GM21825 (cell line): Measurements from ENCODE around the gene HS3ST4.

Experiments
- ATAC-seq: cut with Tn5 transposase; IDR thresholded peaks from one replicate; pipeline ENCODE4 v1.9.1; 2021; ENCODE audit warnings: mild to moderate bottlenecking, moderate library complexity; ENCODE audit not compliant: unreplicated experiment

The HS3ST4 gene

DNA sequence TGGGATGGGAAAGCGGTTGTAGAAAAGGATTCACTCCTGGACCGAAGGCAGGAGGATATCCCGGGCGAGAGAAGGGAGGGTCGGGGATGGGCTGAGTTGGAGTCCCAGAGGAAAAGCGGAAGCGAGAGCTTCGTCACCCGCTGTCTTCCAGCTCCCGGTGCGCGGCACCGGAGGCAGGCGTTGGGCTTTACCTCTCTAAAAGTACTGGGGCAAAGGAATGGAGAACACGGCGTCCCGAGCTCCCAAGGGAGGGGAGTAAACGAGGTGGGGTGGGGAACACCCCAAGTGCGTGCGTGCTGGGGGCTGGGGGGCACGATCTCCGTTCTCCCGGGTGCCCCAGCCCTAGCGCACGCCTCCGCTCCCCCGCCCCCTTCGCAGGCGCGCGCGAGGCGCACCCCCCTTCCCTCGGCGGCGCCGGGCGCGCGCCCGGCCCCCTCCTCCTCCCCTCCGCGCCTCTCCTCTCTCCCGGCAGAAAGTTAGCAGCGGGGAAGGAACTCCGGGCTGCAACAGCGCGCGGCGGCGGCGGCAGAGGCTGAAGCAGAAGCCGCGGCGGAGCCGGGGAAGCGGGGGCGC, at the start of gene HS3ST4:
HS3ST4 (plus strand) TSS at position 441 of the 573 bp plus-strand sequence.
- ATAC-seq = no peak

DNA sequence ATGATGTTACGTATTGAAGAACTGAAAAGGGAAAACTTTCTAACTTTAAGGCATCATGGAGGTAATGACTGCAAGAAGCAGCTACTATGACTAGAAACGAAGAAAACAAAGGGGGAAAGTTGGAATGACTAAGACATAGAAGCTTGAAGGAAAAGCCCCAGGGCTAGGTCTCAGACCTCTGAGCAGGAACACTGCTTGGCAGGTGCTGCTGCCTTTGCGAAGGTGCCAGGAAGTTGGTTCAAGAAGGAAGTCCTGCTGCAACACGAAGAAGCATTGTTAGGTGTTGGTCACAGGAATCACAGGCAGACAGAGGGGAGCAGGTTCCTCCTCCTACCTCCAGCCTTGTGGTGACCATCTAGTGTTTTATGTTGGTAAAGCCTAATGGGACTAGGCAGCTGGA, 48.1 kb upstream of the HS3ST4 start:
- no peak for ATAC-seq

- no peak for ATAC-seq
Measured at GRCh38 chr16:25656639-25657038, 35.1 kb upstream of the HS3ST4 start.

- ATAC-seq = no peak
Measured at GRCh38 chr16:25676820-25677219, 14.9 kb upstream of the HS3ST4 start.

DNA sequence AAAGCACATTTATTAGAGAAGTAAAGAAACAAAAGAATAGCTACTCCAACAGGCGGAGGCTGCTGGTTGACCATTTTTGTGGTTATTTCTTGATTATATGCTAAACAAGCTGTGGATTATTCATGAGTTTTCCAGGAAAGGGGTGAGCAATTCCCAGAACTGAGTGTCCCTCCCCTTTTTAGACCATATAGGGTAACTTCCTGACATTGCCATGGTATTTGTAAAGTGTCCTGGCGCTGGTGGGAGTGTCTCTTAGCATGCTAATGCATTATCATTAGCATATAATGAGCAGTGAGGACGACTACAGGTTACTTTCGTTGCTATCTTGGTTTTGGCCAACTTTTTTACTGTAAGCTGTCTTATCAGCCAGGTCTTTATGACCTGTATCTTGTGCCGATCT, 12.2 kb upstream of the HS3ST4 start:
- no peak for ATAC-seq

GRCh38 chr16:25689137-25689836, 2.5 kb upstream of the HS3ST4 start:
- ATAC-seq = no peak

- no peak for ATAC-seq
Measured at GRCh38 chr16:25690552-25691143, 1.1 kb upstream of the HS3ST4 start.

DNA sequence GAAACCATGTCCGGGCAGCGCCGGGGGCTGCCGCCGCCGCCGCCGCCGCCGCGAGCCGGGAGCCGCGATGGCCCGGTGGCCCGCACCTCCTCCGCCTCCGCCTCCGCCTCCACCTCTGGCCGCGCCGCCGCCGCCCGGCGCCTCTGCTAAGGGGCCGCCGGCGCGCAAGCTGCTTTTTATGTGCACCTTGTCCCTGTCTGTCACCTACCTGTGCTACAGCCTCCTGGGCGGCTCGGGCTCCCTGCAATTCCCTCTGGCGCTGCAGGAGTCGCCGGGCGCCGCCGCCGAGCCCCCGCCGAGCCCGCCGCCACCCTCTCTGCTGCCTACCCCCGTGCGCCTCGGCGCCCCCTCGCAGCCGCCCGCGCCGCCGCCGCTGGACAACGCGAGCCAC, 587 bp downstream of the HS3ST4 start:
- no peak for ATAC-seq

DNA sequence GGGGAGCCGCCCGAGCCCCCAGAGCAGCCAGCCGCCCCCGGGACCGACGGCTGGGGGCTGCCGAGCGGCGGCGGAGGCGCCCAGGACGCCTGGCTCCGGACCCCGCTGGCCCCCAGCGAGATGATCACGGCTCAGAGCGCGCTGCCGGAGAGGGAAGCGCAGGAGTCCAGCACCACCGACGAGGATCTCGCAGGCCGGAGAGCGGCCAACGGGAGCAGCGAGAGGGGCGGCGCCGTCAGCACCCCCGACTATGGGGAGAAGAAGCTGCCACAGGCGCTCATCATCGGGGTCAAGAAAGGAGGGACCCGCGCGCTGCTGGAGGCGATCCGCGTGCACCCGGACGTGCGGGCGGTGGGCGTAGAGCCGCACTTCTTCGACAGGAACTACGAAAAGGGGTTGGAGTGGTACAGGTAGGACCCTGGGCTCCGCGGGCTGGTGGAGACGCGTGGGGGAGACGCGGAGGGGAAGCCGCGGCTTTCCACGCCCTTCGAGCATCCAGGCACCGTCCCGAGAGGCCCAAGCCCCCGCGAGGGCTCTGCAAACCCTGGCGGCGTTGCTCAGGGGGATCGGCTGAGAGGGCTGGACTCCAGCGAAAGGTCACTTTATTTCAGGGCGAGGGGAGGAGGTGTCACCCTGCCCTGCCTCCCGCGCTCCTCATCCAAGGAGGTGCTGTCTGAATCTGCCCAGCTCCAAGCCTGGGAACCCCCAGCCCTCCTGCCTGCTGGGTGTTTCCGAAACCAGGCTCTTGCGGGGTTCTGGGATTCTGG, 1.2 kb downstream of the HS3ST4 start:
- no peak for ATAC-seq

DNA sequence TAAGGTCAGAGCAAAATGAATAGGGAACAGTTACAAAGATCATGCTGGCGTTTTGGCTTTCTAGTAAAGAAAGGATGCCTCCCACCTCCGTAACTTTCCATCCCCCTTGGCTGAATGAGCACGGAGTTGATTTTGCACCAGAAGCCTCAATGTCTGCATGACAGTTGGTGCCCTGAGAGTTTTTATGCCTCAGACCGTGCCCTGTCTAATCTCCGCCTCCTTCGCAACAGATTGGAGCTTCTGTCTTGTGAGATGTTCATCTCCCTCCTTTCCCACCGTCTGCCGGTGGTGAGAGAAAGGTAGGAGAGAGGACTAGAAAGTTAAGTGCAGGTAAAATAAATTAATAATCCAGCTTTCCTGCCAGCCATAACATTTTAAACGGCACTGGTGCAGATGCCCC, 1.9 kb downstream of the HS3ST4 start:
- no peak for ATAC-seq

GRCh38 chr16:25699069-25699468, 7.3 kb downstream of the HS3ST4 start:
- no peak for ATAC-seq

- ATAC-seq = no peak
Measured at GRCh38 chr16:25700547-25700946, 8.8 kb downstream of the HS3ST4 start.

DNA sequence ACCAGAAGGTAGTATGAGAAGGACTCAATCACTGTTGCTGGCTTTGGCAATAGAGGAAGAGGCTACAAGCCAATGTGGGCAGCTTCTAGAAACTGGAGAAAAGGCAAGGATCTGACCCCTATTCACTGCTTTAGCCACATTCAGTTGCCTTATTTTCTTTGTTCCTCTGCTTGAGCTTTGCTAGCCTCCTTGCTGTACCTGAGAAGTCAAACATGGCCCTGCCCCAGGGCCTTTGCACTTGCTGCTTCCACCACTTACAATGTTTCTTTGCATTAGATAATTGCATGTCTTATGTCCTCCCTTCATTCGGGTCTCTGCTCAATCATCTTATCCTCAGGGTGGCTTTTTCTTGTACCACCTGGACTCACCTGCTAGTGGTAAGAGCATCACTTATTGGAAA, 15.8 kb downstream of the HS3ST4 start:
- no peak for ATAC-seq

DNA sequence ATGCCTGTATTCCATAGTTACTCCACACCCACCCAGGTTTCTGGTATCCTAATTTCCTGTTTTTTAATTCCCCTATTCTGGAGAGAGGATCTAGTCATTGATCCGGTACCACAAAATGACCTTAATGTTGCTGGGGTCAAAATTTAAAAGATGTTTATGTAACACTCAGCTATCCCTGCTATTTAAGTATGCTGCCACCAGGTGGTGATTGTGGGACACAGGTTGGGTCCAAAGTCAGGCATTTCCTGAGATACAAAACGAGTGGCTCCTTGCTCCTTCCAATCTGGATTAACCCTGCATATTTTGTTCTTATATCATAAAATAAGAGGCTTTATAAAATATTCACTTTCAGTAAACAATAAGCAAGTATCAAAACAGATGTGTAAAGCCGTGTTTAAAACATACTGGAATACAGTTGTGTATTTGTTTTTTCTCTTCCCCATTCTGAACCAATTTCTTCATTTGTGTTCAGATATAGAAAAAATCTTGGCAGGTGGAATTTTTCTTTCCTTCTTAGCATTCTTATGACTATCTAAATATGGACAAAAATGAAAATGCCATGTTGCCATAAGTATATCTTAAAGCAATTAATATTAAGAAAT, 16.3 kb downstream of the HS3ST4 start:
- ATAC-seq = no peak

DNA sequence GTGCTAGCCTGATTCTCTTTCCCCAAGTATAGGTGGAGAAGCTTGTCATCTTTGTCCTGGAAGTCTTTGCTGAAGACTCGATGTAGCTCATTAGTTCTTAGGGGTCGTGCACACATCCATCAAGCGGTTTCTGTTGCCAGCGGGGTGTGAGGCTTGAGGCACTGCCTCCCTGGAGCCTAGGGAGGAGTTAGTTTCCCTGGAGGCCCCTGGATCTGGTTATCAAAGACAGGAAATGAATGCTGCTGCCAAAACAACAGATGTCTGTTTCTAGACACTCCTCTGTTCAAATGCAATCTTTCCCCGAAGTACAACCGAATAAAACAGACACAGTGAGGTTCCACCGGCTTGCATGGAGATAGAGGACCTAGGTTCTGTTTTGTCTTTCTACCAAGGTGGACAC, 17.5 kb downstream of the HS3ST4 start:
- no peak for ATAC-seq

DNA sequence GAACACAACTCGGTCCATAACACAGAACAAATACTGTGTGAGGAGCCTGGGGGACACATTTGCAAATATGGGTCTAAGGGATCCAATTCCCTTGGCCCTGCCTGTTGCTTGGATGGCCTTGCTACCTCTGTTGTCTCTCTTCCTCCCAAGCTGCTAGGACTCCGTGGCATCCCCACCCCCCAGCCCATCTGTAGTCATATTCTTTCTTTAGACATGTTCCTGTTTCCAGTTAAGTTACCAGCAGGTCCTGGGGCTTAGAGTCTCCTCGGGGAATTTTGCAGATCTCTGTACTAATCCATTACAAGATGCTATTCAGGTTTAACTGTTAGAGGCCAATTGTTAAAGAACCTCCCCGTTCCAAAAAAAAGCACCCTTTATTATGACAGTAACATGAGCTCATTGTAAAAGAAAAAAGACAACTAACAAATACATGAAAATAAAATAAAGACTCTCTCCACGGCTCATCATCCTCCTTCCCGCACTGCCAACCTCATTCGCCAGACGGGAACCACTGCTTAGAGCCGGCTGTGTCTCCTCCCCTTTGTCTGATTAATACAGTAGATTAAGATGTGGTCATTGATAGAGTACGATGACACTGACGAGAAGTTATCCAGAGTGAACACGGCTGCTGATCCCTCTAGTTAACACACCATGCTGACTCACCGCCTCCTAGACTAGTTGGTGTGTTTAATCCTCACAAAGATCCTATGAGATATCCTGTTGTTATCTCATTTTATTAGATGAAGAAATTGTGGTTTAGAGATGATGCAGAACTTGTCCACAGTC, 22.2 kb downstream of the HS3ST4 start:
- ATAC-seq = no peak

GRCh38 chr16:25716186-25716585, 24.4 kb downstream of the HS3ST4 start:
- no peak for ATAC-seq

DNA sequence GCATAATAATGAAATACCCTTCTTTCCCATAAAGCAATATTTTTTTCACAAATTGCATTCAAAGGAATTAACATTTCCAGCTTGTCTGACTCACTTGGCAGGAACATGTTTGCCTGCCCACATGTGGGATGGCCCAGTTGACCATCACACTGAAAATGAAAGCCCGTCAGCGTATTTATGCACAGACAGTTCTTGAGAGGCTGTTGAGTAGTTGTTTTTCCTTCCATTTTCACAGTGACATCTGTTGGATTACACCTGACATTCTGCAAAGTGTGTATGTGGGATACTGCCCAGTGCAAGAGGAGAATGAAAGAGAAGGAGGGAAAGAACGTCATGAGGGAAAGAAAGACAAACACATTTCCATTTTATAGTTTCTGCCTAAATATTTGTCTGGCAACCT, 29.7 kb downstream of the HS3ST4 start:
- ATAC-seq = no peak

DNA sequence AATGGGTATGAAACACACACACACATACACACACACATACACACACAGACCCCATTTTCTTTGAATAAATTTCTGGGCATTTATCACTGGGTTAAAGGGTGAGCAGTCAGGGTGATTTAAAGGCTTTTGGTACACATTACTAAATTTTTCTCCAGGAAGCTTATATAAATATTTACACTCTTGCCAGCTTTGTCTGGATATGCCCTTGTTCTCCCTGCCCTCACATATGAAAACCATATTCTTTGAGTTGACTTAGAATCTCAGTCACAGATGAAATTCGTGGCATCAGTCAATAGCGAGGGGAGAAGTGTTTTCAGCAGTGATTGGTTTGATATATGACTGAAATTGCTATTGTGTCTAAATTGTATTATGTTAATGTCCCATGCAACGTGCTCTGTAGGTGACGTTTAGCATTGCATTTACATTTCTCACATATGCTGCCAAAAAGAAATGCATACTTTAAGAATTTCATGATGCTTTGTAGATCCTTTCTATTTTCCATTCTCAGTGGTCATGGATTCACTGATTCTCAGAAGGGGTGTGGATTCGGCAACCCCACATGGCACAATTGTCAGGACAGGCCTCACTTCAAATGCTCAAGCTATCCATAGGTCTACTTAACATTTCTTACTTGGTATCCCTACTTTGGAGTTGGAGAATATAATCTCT, 34.8 kb downstream of the HS3ST4 start:
- no peak for ATAC-seq
